DND-41 (cell line): ENCODE measurements around the gene RUVBL2.

Experiments
- ATAC-seq: fragments of 200-7000 bp; cut with Tn5 transposase; 3 replicates; pipeline ENCODE4 v1.9.1; 2021; ENCODE audit warnings: low read depth; ENCODE audit not compliant: insufficient read depth
- DNase-seq: peaks from one replicate; pipeline ENCODE4 v3.0.0-alpha.2; 2020
- H2AFZ ChIP-seq: 2 replicates; pipeline ENCODE4 v1.6.0; 2012; ENCODE audit warnings: low read depth, low read length
- H3K27ac ChIP-seq: 2 replicates; pipeline ENCODE4 v1.5.1; 2012; ENCODE audit warnings: low read length, inconsistent platforms
- H3K27me3 ChIP-seq: fragments of 200-600 bp; sonication (generic); 2 replicates; pipeline ENCODE4 v1.6.0; 2012; ENCODE audit warnings: low read length, mild to moderate bottlenecking, inconsistent platforms; ENCODE audit not compliant: insufficient read depth, poor library complexity
- H3K36me3 ChIP-seq: 2 replicates; pipeline ENCODE4 v1.5.1; 2012; ENCODE audit warnings: low read length, inconsistent platforms; ENCODE audit not compliant: insufficient read depth
- H3K4me1 ChIP-seq: 2 replicates; pipeline ENCODE4 v1.5.1; 2012; ENCODE audit warnings: mild to moderate bottlenecking, low read length; ENCODE audit not compliant: insufficient read depth
- H3K4me2 ChIP-seq: 2 replicates; pipeline ENCODE4 v1.6.0; 2012; ENCODE audit warnings: mild to moderate bottlenecking, moderate library complexity, low read length, inconsistent platforms; ENCODE audit not compliant: insufficient read depth
- H3K4me3 ChIP-seq, 2 experiments: fragments of 200-600 bp in 1 of 2; shearing (Covaris generic) in 1 of 2; 2 replicates each; pipeline ENCODE4 v1.5.1; 2012 to 2016; ENCODE audit warnings: inconsistent platforms in 2 of 2, low read length in 2 of 2, mild to moderate bottlenecking in 2 of 2, low read depth in 1 of 2, moderate library complexity in 1 of 2
- H3K79me2 ChIP-seq: 2 replicates; pipeline ENCODE4 v1.6.0; 2012; ENCODE audit warnings: low read length, inconsistent platforms; ENCODE audit not compliant: insufficient read depth
- H3K9ac ChIP-seq: 2 replicates; pipeline ENCODE4 v1.6.0; 2012; ENCODE audit warnings: low read depth, mild to moderate bottlenecking, inconsistent platforms, low read length, moderate library complexity
- H3K9me3 ChIP-seq: 2 replicates; pipeline ENCODE4 v1.5.1; 2012; ENCODE audit warnings: low read length, moderate library complexity, mild to moderate bottlenecking, inconsistent platforms; ENCODE audit not compliant: insufficient read depth, severe bottlenecking
- H4K20me1 ChIP-seq: 2 replicates; pipeline ENCODE4 v1.6.0; 2012; ENCODE audit warnings: low read length; ENCODE audit not compliant: insufficient read depth
- EZH2 ChIP-seq: IDR thresholded peaks from 3 replicates; pipeline ENCODE4 v1.6.1; 2012; ENCODE audit warnings: borderline replicate concordance, low read depth, mild to moderate bottlenecking, moderate library complexity, low read length, inconsistent platforms; ENCODE audit not compliant: severe bottlenecking
- TF ChIP-seq, protein P1 (sequence below): IDR thresholded peaks from 2 replicates; pipeline ENCODE4 v1.5.1; 2012; ENCODE audit warnings: borderline replicate concordance, low read length, moderate library complexity, mild to moderate bottlenecking; ENCODE audit not compliant: poor library complexity, severe bottlenecking; ENCODE audit errors: extremely low read depth

The RUVBL2 gene

DNA sequence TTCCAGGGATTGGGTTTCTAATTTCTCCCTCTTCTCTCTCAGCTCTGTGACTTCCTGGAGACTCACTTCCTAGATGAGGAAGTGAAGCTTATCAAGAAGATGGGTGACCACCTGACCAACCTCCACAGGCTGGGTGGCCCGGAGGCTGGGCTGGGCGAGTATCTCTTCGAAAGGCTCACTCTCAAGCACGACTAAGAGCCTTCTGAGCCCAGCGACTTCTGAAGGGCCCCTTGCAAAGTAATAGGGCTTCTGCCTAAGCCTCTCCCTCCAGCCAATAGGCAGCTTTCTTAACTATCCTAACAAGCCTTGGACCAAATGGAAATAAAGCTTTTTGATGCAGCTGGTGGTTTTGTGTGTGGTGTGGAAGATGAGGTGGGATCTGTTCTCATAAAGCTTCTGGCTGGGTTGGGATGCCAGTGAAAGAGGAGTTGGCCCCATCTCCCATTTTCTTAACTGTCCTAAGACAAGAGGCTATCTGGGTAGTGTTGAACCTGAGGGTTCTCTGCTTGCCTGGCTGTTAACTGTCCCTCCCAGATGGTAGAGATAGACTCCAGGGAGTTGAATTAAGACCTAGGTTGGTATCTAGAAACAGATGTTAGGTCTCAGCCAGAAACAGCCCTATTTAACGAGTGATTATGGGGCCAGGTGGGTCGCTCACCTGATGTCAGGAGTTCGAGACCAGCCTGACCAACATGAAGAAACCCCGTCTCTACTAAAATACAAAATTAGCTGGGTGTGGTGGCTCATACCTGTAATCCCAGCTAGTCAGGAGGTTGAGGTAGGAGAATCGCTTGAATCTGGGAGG is 26.9 kb upstream of the RUVBL2 start:
- no peak for TF ChIP-seq EZH2
- TF ChIP-seq, protein P1, sequence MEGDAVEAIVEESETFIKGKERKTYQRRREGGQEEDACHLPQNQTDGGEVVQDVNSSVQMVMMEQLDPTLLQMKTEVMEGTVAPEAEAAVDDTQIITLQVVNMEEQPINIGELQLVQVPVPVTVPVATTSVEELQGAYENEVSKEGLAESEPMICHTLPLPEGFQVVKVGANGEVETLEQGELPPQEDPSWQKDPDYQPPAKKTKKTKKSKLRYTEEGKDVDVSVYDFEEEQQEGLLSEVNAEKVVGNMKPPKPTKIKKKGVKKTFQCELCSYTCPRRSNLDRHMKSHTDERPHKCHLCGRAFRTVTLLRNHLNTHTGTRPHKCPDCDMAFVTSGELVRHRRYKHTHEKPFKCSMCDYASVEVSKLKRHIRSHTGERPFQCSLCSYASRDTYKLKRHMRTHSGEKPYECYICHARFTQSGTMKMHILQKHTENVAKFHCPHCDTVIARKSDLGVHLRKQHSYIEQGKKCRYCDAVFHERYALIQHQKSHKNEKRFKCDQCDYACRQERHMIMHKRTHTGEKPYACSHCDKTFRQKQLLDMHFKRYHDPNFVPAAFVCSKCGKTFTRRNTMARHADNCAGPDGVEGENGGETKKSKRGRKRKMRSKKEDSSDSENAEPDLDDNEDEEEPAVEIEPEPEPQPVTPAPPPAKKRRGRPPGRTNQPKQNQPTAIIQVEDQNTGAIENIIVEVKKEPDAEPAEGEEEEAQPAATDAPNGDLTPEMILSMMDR = no peak
- H3K36me3 ChIP-seq = peaks cover 56% of the 10 kb centered on the region
- DNase-seq (no peak), ATAC-seq (no peak)
- H2AFZ ChIP-seq = no peak overlapping the region
- H4K20me1 ChIP-seq = peaks cover 14% of the 10 kb centered on the region
- H3K4me3 ChIP-seq = peak overlapping the region; percentile 73 to 98; a peak in 3 of 4 replicates
- no peaks in the 10 kb centered on the region for H3K27me3 ChIP-seq
- H3K9ac ChIP-seq = peak overlapping the region; percentile 80
- H3K9me3 ChIP-seq = no peaks in the 10 kb centered on the region
- H3K4me1 ChIP-seq = peaks cover 42% of the 10 kb centered on the region
- peak overlapping the region; percentile 99 for H3K4me2 ChIP-seq
- H3K27ac ChIP-seq = peak overlapping the region; percentile 93
- peaks cover 22% of the 10 kb centered on the region for H3K79me2 ChIP-seq

DNA sequence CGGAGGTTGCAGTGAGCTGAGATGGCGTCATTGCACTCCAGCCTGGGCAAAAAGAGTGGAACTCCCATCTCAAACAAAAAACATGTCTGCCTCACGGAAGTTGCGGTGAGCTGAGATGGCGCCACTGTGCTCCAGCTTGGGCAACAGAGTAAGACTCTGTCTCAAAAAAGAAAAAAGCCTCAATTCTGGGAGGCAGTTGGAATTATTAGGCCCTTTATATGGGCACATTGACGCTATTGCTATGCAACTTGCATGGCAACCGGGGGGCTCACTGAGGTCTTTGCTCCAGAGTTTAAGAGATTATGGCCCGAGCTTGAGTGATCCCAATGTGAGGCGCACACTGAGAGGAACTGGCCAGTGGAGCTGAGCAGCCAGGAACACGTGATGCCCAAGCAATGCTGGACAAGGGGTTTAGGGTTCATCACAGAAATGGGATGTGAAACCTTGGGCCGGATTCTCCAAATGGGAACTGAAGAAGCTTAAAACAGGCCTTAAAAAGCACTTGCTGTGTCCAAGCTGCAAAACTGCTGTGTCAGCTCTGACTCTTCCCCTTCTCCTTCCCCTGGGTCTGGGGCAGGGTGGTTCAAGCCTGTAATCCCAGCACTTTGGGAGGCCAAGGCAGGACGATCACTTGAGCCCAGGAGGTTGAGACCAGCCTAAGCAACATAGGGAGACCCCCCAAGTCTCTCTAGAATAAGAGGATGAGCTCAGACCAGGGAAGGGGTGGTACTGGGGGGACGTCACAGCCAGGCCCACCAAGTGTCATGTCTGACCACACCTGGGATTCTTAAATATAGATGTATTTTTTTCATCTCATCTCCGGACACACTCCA is 26.1 kb upstream of the RUVBL2 start:
- TF ChIP-seq EZH2 = no peak
- TF ChIP-seq, protein P1 = no peak
- no peak overlapping the region for H3K27ac ChIP-seq
- H4K20me1 ChIP-seq = peaks cover 14% of the 10 kb centered on the region
- H3K4me3 ChIP-seq = no peak overlapping the region
- no peaks in the 10 kb centered on the region for H3K27me3 ChIP-seq
- H3K79me2 ChIP-seq = peaks cover 22% of the 10 kb centered on the region
- no peaks in the 10 kb centered on the region for H3K9me3 ChIP-seq
- DNase-seq = no peak
- no peak for ATAC-seq
- H3K9ac ChIP-seq = no peak overlapping the region
- peaks cover 42% of the 10 kb centered on the region for H3K4me1 ChIP-seq
- peaks cover 56% of the 10 kb centered on the region for H3K36me3 ChIP-seq
- 0 out of 2 replicates have a peak overlapping the region, but pooled peaks have one; percentile 99 for H3K4me2 ChIP-seq
- no peak overlapping the region for H2AFZ ChIP-seq

DNA sequence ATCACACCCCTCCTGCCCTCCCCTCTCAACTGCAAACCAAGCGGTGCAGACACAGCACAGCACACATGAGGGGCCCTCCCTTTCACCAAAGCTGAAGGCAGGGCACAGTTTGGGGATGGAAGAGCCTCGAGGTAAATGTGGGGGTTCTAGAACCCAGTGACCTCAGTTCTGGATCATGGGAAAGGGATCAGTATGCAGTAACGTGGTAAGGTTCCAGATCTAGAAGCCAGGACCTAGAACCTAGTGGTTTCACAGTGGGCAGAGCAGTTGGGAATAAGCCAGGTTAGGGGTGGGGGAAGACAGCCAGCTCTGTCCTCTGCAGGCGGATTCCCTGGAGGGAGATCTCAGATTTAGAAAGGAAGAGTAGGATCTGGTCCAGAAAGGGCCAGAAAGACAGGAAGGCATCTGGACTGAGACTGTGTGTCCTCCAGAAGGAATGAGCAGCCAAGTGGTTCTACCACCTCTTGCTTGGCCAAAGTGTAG is 25.5 kb upstream of the RUVBL2 start:
- H2AFZ ChIP-seq = no peak overlapping the region
- H3K4me1 ChIP-seq = peaks cover 41% of the 10 kb centered on the region
- DNase-seq = no peak
- H3K27ac ChIP-seq = no peak overlapping the region
- ATAC-seq = no peak
- no peaks in the 10 kb centered on the region for H3K27me3 ChIP-seq
- no peak overlapping the region for H3K9ac ChIP-seq
- peaks cover 22% of the 10 kb centered on the region for H3K79me2 ChIP-seq
- H3K4me3 ChIP-seq = no peak overlapping the region
- no peak for TF ChIP-seq EZH2
- TF ChIP-seq, protein P1 = no peak
- H3K4me2 ChIP-seq = no peak overlapping the region
- H4K20me1 ChIP-seq = peaks cover 14% of the 10 kb centered on the region
- H3K36me3 ChIP-seq = peaks cover 60% of the 10 kb centered on the region
- H3K9me3 ChIP-seq = no peaks in the 10 kb centered on the region
